HL-60 (cell line): ENCODE results near the gene COL1A2.

Experiments
- GABPA ChIP-seq: IDR thresholded peaks from 2 replicates; pipeline ENCODE4 v1.6.1; 2012; ENCODE audit warnings: low read depth
- POLR2AphosphoS5 ChIP-seq: IDR thresholded peaks from 2 replicates; pipeline ENCODE4 v1.6.1; 2012; ENCODE audit warnings: low read depth
- SPI1 ChIP-seq: IDR thresholded peaks from 2 replicates; pipeline ENCODE4 v1.6.1; 2012; ENCODE audit warnings: low read depth, mild to moderate bottlenecking, borderline replicate concordance
- TF ChIP-seq, protein P1 (sequence below): IDR thresholded peaks from one replicate; pipeline ENCODE4 v1.5.1; 2011; ENCODE audit warnings: low read length, control low read depth, inconsistent platforms; ENCODE audit not compliant: insufficient read depth
- TF ChIP-seq, protein P2 (sequence below): IDR thresholded peaks from 2 replicates; pipeline ENCODE4 v1.6.1; 2012; ENCODE audit warnings: low read depth; ENCODE audit not compliant: insufficient replicate concordance

GRCh38 chr7:94410413-94411187 is 15.9 kb downstream of the COL1A2 start:
- TF ChIP-seq, protein P1, sequence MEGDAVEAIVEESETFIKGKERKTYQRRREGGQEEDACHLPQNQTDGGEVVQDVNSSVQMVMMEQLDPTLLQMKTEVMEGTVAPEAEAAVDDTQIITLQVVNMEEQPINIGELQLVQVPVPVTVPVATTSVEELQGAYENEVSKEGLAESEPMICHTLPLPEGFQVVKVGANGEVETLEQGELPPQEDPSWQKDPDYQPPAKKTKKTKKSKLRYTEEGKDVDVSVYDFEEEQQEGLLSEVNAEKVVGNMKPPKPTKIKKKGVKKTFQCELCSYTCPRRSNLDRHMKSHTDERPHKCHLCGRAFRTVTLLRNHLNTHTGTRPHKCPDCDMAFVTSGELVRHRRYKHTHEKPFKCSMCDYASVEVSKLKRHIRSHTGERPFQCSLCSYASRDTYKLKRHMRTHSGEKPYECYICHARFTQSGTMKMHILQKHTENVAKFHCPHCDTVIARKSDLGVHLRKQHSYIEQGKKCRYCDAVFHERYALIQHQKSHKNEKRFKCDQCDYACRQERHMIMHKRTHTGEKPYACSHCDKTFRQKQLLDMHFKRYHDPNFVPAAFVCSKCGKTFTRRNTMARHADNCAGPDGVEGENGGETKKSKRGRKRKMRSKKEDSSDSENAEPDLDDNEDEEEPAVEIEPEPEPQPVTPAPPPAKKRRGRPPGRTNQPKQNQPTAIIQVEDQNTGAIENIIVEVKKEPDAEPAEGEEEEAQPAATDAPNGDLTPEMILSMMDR = no peak
- no peak for TF ChIP-seq POLR2AphosphoS5
- no peak for TF ChIP-seq GABPA
- no peak for TF ChIP-seq SPI1
- TF ChIP-seq, protein P2, sequence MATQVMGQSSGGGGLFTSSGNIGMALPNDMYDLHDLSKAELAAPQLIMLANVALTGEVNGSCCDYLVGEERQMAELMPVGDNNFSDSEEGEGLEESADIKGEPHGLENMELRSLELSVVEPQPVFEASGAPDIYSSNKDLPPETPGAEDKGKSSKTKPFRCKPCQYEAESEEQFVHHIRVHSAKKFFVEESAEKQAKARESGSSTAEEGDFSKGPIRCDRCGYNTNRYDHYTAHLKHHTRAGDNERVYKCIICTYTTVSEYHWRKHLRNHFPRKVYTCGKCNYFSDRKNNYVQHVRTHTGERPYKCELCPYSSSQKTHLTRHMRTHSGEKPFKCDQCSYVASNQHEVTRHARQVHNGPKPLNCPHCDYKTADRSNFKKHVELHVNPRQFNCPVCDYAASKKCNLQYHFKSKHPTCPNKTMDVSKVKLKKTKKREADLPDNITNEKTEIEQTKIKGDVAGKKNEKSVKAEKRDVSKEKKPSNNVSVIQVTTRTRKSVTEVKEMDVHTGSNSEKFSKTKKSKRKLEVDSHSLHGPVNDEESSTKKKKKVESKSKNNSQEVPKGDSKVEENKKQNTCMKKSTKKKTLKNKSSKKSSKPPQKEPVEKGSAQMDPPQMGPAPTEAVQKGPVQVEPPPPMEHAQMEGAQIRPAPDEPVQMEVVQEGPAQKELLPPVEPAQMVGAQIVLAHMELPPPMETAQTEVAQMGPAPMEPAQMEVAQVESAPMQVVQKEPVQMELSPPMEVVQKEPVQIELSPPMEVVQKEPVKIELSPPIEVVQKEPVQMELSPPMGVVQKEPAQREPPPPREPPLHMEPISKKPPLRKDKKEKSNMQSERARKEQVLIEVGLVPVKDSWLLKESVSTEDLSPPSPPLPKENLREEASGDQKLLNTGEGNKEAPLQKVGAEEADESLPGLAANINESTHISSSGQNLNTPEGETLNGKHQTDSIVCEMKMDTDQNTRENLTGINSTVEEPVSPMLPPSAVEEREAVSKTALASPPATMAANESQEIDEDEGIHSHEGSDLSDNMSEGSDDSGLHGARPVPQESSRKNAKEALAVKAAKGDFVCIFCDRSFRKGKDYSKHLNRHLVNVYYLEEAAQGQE = no peak
